ENCODE measurements around the gene ETV2. TPM values are rescaled to one million over a fixed set of nuclear protein-coding genes. Genes with fewer than 3 reads are reported as not detected.

ETV2 gene
- total RNA-seq, 1 donor: 0.36 TPM

GRCh38 chr19:35608251-35608650, 33.3 kb upstream of the ETV2 start:
- no peak overlapping the region for H2AFZ ChIP-seq (ENCODE audit: low read length)
- H3K9me3 ChIP-seq (ENCODE audit: low read depth, low read length): no peaks in the 10 kb centered on the region
- H3K4me2 ChIP-seq (ENCODE audit: insufficient read depth, low read length): no peak overlapping the region
- DNase-seq (ENCODE audit: insufficient read length, low spot score, missing footprints): no peak
- no peaks in the 10 kb centered on the region for H4K20me1 ChIP-seq (ENCODE audit: insufficient read depth, low read length)
- no peak overlapping the region for H3K27ac ChIP-seq (ENCODE audit: low read depth, low read length)
- H3K4me3 ChIP-seq (ENCODE audit: insufficient read depth, low read length): no peak overlapping the region
- TF ChIP-seq CTCF (IDR thresholded peaks at IDR 0.05; ENCODE audit: extremely low read depth, low read depth, low read length): no peak
- H3K36me3 ChIP-seq (ENCODE audit: insufficient read depth, low read length): no peaks in the 10 kb centered on the region
- peaks cover 2% of the 10 kb centered on the region for H3K79me2 ChIP-seq (ENCODE audit: insufficient read depth, low read length)
- no peaks in the 10 kb centered on the region for H3K27me3 ChIP-seq (ENCODE audit: insufficient read depth, low read length)
- peaks cover 5% of the 10 kb centered on the region for H3K4me1 ChIP-seq (ENCODE audit: insufficient read depth, low read length)

GRCh38 chr19:35609851-35610353, 31.6 kb upstream of the ETV2 start:
- Histone ChIP-seq H3K27me3 (ENCODE audit: insufficient read depth, low read length) (no peaks in the 10 kb centered on the region), H3K4me1 (ENCODE audit: insufficient read depth, low read length) (peaks cover 5% of the 10 kb centered on the region), H4K20me1 (ENCODE audit: insufficient read depth, low read length) (no peaks in the 10 kb centered on the region), H3K27ac (ENCODE audit: low read depth, low read length) (no peak overlapping the region), H3K9me3 (ENCODE audit: low read depth, low read length) (no peaks in the 10 kb centered on the region), H2AFZ (ENCODE audit: low read length) (no peak overlapping the region), H3K36me3 (ENCODE audit: insufficient read depth, low read length) (no peaks in the 10 kb centered on the region), H3K4me3 (ENCODE audit: insufficient read depth, low read length) (no peak overlapping the region), H3K4me2 (ENCODE audit: insufficient read depth, low read length) (no peak overlapping the region), H3K79me2 (ENCODE audit: insufficient read depth, low read length) (peaks cover 2% of the 10 kb centered on the region)
- no peak for TF ChIP-seq CTCF (IDR thresholded peaks at IDR 0.05; ENCODE audit: extremely low read depth, low read depth, low read length)
- DNase-seq (ENCODE audit: insufficient read length, low spot score, missing footprints): no peak

- Histone ChIP-seq H4K20me1 (ENCODE audit: insufficient read depth, low read length) (no peaks in the 10 kb centered on the region), H3K36me3 (ENCODE audit: insufficient read depth, low read length) (peaks cover 5% of the 10 kb centered on the region), H3K9me3 (ENCODE audit: low read depth, low read length) (no peaks in the 10 kb centered on the region), H2AFZ (ENCODE audit: low read length) (peak overlapping the region; percentile 99), H3K4me2 (ENCODE audit: insufficient read depth, low read length) (peak overlapping the region; percentile 98), H3K27ac (ENCODE audit: low read depth, low read length) (no peak overlapping the region), H3K79me2 (ENCODE audit: insufficient read depth, low read length) (peaks cover 2% of the 10 kb centered on the region), H3K4me3 (ENCODE audit: insufficient read depth, low read length) (peak overlapping the region; percentile 94), H3K27me3 (ENCODE audit: insufficient read depth, low read length) (no peaks in the 10 kb centered on the region), H3K4me1 (ENCODE audit: insufficient read depth, low read length) (peaks cover 5% of the 10 kb centered on the region)
- no peak for DNase-seq (ENCODE audit: insufficient read length, low spot score, missing footprints)
- TF ChIP-seq CTCF (IDR thresholded peaks at IDR 0.05; ENCODE audit: extremely low read depth, low read depth, low read length): no peak
Observed at GRCh38 chr19:35612224-35612558, 29.4 kb upstream of the ETV2 start.

GRCh38 chr19:35612559-35613321, 28.8 kb upstream of the ETV2 start, which contains the start of gene HAUS5:
HAUS5 (plus strand) TSS chr19:35612735; CDS start chr19:35612795, 60 bp downstream.
- Histone ChIP-seq H3K4me3 (ENCODE audit: insufficient read depth, low read length) (peak within 1 kb of the TSS; percentile 94), H3K27ac (ENCODE audit: low read depth, low read length) (peak within 1 kb of the TSS; percentile 78), H3K4me1 (ENCODE audit: insufficient read depth, low read length) (peaks cover 5% of the 10 kb centered on the region), H3K36me3 (ENCODE audit: insufficient read depth, low read length) (peaks cover 6% of the 10 kb centered on the region), H3K9me3 (ENCODE audit: low read depth, low read length) (no peaks in the 10 kb centered on the region), H3K79me2 (ENCODE audit: insufficient read depth, low read length) (peaks cover 2% of the 10 kb centered on the region), H3K27me3 (ENCODE audit: insufficient read depth, low read length) (no peaks in the 10 kb centered on the region), H4K20me1 (ENCODE audit: insufficient read depth, low read length) (no peaks in the 10 kb centered on the region), H2AFZ (ENCODE audit: low read length) (peak within 1 kb of the TSS; percentile 99), H3K4me2 (ENCODE audit: insufficient read depth, low read length) (peak within 1 kb of the TSS; percentile 98)
- peak; percentile 98 for DNase-seq (ENCODE audit: insufficient read length, low spot score, missing footprints)
- no peak for TF ChIP-seq CTCF (IDR thresholded peaks at IDR 0.05; ENCODE audit: extremely low read depth, low read depth, low read length)

All from osteoblast (primary cell).